ENCODE data around the gene RPL11.
A peak's percentile ranks its signal among the peaks of the same experiment; 100 is the strongest.
"Not testable (repeated sequence)": the region's sequence is repeated elsewhere in the genome, so short reads cannot be mapped to it uniquely, and the experiment has no call there.

RPL11 gene

DNA sequence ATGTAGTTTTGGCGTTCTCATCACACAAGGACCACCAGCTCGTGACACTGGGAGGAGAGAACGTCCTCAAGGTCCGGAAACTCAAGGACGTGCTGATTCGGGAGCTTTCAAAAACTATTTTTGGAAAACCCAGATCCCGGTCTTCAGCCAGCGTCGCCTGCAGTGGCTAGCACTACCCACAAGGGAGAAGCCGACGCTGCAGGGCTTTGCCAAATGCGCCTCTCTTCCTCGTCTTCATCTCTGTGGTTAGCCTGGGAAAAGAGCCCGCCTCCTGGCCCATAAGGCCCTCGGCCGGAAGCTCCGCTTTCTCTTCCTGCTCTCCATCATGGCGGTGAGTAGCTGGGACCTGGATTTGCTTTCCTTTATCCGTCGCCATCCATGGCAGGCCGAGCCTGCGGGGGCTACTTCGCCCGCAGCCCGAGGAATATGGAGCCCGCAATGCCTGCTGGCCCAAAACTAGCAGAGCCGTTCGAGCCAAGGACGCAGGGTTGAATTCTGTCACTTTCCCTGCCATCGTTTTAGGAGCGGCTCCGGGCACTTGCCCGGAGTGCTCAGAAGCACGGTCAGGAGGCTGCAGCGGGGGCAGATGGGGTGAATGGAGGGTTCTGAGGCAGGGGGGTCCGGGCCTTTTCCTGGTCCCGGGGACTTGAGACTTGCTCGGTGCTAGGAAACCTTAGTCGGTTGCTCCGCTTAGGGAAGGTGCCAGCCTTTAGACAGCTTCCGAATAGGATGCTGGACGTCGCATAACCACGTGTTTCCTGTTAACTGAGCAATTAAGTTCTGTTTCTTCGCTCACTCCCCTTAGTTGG, at the start of gene RPL11:
Gene RPL11 (plus strand): TSS at position 308 of the 809 bp plus-strand sequence. CDS start 18 bp downstream, at position 326.
- DNase-seq (ENCODE audit: low read depth in 2 of 2): peak; percentile 89 to 90

DNA sequence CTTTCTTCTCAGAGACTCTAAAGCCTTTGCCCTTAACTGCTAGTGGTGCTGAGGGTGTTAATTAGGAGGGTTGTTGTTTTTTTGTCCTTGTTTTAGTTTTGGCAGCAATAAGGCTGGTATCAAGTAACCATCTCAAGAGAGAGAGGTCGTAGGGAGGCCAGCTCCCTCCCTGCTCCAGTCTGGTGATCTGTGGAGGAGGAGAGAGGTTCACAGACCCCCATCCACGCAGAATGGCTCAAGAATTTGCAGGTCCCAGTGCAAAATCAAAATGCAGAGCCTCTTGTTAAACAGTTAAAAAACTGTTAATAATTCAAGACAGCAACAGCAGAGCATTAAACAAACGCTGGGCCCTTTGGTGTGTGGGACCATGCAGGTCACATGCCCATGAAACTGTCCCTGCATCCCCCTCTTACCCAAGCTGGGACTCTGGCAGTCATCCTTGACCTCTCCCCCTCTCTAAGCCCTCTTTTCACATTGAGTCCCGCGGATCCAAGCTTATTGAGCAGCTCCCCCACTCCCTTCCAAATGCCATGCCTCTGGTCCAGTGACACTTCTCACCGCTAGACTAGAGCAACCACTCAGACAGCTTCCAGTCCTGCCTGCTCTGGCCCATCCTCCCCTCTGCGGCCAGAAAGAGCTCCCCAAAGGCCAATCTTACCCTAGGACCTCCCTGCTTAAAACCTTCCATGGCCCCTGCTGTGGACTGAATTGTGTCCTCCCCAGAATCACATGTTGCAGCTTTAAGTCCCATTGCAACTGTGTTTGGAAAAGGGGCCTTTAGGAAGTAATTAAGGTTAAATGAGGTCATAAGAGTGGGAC, 47.7 kb upstream of the RPL11 start:
- no peak for DNase-seq (ENCODE audit: low read depth in 2 of 2)

DNA sequence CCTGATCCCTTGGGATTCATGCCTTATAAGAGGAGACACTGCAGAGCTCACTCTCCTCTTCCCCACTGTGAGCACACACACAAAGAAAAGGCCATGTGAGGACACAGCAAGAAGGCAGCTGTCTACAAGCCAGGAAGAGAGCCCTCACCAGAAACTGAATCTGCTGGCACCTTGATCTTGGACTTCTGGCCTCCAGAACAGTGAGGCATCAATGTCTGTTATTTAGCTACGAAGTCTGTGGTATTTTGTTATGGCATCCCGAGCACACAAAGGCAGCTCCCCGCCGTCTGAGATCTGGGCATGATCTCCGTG, 47.1 kb upstream of the RPL11 start:
- DNase-seq (ENCODE audit: low read depth in 2 of 2): no peak

DNA sequence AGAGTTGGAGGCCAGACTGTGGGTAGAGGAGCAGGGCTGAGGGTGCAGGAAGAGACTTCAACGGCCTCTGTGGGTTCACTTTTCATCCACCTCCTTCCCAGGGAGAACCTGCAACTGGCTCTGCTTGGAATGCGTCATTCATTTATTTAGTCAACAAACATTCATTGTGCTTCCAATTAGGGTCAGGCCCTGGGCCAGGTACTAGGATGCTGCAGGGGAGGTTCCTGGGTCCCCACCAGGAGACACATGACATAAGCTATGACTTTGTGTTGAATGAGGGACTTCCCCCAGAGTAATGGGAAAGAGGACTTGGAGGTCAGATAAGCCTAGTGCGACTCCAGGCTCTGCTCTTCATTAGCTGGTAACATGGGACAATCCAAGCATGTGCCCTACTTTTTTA, 46.3 kb upstream of the RPL11 start:
- DNase-seq (ENCODE audit: low read depth in 2 of 2): no peak

DNA sequence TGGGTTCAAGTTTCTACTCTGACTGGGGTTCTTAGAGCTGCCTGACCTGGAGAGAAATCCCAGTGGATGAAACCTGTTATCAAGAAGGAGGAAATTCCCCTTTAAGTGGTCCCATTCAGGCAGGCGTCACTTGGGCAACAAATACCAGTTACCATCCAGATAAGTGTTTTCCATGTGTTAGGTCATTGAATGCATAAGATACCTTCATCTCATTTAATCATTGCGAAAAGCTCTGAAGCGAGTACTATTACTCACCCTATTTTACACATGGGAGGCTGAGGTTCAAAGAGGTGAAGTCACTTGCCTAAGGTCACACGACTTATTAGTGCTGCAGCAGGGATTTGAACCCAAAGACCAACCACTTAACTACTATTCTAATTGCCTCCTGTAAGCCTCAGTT, 45.5 kb upstream of the RPL11 start:
- no peak for DNase-seq (ENCODE audit: low read depth in 2 of 2)

DNA sequence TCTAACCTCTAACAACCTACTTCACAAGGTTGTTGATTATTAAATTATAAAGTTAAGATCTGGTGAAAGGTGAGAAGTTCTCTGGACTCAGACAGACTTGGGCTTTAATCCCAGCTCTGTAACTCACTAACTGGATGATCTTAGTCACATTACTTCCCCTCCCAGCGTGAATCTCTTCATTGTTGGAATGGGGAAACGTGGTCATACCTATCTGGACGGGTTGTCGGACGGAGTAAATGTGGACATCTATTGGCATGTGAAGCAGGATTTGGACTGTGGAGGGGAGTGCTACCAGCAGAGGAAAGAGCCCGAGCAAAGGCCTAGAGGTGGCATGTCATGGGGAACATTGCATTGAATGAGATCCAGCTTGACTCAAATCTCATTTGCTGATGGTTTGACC, 45.1 kb upstream of the RPL11 start:
- DNase-seq (ENCODE audit: low read depth in 2 of 2): no peak

DNA sequence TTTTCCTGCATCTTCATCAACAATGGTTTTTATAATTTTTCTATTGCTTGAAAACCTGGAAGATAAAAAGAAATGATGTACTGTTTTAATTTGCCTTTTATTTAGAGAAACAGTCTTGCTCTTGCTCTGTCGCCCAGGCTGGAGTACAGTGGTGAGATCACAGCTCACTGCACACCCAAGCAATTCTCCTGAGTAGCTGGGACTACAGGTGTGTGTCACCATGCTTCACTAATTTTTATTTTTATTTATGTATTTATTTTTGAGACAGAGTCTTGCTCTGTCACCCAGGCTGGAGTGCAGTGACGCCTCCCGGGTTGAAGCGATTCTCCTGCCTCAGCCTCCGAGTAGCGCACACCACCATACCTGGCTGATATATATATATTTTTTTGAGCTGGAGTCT, 43.0 kb upstream of the RPL11 start:
- DNase-seq (ENCODE audit: low read depth in 2 of 2): no peak

DNA sequence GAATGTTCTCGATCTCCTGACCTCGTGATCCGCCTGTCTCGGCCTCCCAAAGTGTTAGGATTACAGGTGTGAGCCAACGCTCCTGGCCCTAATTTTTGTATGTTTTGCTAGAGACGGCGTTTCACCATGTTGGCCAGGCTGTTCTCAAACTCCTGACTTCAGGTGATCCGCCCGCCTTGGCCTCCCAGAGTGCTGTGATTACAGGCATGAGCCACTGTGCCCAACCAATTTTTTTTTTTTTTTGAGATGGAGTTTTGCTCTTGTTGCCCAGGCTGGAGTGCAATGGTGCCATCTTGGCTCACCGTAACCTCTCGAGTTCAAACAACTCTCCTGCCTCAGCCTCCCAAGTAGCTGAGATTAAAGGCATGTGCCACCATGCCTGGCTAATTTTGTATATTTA, 42.4 kb upstream of the RPL11 start:
- not testable (repeated sequence) for DNase-seq (ENCODE audit: low read depth in 2 of 2)

DNA sequence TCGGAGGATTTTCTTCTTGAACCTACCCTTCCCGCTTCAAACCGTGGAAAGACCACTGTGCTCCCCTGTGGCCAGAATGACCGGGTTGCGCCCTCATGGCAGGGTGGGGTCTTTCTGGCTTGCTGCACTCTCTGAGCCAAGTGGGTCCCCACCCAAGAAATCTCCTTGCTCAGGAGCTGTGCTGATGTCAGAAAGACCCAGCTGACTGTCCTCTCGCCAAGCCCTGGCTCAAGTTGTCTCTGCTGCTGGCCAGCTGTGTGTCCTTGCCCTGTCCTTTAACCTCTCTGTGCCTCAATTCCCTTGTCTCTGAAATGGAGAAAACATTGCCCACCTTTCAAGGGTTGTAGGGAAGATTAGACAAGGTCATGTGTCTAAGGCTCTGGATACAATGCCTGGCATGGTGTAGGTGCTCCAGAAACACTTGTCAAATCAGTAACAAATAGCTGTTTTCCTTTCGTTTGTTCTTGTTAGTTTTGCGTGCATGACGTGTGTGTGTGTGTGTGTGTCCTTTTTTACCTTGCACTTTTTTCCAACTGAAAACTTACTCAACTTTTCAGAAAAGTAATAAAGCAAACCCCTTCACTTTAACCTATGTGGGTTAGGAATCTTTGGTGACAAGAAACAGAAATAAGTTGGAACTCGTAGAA, 41.1 kb upstream of the RPL11 start:
- no peak for DNase-seq (ENCODE audit: low read depth in 2 of 2)

DNA sequence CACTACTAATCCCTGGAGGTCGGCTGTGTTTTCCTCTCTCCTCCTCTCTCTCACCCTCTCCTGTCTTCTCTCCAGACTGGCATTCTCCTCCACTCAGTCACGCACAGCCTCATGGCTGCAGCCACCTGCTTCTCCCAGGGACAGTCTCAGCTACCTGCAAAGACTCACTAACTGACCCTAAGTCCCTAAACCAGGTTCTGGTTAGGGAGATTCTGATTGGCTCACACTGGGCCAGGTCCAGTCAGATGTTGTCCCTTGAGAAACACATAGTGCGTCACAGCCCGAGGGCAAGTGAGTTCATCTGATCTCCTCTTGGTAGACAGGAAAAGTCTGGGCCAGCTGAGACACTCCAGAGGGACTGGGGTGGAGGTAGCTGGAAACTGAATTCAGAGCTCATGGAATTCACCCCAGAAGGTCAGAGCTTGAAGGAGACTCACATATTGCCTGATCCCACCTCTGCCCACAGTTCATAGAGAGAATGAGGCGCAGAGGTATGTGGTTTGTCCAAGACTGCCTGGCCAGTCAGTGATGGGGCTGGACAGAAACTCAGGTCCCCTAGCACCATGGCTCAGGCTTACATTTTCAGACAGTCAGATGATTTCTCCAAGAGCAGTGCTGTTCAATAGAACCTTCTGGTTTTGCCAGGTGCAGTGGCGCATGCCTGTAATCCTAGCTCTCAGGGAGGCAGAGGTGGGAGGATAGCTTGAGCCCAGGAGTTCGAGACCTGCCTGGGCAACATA, 40.4 kb upstream of the RPL11 start:
- DNase-seq (ENCODE audit: low read depth in 2 of 2): no peak

DNA sequence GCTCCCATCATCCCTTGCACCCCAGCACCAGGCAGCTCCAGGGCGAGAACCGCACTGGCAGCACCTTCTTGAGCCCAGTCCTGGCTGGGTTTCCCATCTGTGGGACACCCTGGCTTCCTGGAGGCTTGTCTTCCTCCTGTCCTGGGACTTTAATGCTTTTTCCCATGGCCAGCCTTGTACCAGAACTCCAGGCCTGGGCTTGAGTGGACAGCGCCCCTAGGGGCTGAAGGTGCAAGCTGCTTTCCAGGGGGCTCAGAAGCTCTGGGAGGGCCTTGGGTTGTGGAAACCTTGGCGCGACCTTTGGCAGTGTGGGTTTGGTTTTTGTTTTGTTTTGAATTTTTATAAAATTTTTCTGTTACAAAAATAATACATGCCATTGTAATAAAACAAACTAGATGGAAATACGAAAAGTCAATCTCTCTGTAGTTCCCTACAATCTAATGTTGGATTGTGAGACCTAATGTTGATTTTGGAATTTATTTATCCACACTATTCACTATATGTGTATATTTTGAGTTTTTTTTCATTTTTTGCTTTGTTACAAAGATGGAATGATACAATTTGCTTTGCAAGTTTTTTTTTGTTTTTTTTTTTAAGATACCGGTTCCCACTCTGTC, 33.8 kb upstream of the RPL11 start:
- no peak for DNase-seq (ENCODE audit: low read depth in 2 of 2)

DNA sequence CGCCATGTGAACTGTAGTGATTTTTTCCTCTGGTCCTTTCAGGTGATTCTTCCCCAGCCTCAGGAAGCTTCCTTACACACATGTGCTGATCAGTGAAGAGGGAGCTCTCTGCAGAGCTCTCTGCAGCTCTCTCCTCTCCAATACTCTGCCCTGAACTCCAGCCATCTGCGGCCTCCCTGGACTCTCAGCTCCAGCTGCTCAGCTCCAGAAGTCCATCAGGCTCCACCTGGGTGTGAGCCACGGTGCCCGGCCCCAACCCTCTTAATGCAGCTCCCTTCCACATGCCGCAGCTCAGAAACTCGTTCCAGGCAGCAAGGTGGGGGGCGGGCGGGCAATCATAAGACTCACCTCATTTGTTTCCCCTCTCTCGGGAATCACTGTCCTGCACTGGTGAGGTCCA, 30.9 kb upstream of the RPL11 start:
- no peak for DNase-seq (ENCODE audit: low read depth in 2 of 2)

DNA sequence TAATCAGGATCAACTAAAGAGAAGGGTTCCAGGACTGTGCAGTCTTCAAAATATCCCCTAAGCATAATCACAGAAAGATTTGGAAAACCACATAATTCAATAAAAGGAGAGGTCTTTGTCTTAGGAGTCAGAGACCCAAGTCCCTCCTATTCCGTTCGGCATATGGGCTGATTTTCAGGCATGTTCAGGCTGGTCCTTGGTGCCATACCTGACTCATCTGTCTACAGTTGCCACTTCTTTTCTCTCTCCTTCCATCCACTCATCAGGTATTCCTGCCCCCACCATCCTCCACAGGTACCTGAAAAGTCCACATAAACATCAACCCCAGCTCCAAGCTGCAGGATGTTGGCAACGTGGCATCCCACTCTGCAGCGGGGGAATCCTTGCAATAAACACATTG, 29.7 kb upstream of the RPL11 start:
- DNase-seq (ENCODE audit: low read depth in 2 of 2): no peak

DNA sequence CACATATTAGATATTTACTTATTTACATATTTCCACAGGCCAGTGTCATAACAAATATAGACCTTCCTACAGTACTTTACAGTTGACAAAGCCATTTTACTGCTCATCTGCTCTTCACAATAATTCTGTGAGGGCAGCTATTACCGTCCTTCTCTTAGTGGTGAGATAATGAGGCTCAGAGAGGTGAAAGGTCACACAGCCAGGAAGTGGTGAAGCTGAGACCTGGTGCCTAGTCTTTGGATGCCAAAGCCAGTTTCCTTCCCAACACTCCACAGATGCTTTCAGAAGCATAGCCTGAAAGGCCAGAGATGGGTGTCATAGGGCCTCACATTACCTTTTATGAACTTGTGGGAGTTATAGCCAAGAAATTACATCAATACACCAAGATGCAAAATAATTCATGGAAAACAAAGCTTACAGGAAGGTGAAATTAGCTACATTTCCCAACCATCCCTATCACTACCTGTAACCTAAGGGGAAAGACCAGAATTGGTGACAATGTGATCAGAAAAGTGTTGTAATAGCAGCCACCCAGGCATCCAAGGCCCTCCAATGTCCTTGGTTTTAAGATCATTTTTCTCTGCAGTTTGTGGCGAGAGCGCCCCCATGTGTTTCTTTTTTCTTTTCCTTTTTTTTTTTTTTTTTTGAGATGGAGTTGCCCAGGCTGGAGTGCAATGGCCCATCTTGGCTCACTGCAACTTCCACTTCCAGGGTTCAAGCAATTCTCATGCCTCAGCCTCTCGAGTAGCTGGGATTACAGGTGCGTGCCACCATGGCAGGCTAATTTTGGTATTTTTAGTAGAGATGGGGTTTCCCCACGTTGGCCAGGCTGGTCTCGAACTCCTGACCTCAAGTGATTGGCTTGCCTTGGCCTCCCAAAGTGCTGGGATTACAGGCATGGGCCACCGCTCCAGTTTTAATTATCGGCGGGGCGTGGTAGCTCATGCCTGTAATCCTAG, 26.5 kb upstream of the RPL11 start:
- DNase-seq (ENCODE audit: low read depth in 2 of 2): no peak

DNA sequence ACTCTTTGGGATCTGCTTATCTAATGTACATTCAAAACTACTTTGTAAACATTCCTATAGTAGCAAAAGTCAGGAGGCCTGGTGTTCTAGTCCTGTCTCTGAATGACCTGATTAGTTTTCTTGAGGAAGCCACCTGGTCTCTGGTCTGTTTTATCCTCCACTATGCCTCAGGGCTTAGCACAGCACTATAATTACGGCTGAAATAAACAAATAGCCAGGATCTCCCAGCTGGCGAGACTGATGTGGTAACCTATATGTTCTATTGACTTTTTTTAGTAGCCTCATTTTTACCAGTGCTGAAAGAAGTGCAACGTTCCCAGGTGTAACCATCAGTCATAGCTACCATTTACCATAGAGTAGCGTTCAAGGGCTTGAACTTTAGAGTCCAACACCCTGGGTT, 24.2 kb upstream of the RPL11 start:
- DNase-seq (ENCODE audit: low read depth in 2 of 2): no peak

DNA sequence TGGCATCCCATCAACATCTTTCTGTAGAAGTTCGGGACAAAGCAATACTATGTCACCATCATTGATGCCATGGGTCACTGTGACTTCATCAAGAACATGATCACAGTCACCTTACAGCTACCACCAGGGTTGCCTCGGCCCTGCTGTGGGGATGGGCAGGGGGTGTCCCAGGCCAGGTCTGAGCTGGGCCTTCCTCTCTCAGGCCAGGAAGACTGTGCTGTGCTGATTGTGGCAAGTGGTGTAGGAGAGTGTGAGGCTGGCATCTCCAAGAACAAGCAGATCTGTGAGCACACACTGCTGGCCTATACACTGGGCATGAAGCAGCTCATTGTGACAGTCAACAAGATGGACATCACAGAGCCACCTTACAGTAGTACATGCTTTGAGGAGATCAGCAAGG, 20.9 kb upstream of the RPL11 start:
- DNase-seq (ENCODE audit: low read depth in 2 of 2): no peak

DNA sequence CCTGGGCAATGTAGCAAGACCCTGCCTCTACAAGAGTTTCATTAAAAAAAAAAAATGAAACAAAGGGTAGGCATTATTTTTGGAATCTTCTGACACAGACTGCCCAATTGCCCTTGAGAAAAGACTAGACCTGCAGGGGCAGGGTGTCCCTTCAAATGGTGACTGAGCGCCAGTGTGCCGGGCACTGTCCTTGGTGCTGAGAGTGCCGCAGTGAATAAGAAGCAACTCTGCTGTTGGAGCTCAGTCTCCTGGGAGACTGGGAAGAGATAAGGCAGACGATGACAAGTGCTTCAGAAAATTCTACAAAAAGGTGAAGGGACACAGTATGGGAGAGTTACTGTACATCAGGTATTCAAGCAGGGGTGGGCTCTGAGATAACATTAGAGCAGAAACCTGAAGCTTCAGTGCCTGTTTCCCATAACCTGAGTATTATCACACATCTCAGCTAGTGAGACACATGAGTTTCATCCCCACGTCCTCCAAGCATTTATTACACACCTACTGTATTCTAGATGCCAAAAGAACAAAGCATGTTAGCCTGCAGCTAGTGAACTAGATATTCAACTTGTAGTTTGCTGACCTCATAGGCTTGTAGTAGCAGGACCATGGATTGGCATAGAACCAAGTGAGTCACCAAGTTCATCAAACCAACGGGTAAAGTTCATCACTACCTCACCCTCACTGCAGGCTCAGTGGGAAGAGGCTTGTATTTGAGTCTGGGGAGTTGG, 18.4 kb upstream of the RPL11 start:
- DNase-seq (ENCODE audit: low read depth in 2 of 2): no peak

DNA sequence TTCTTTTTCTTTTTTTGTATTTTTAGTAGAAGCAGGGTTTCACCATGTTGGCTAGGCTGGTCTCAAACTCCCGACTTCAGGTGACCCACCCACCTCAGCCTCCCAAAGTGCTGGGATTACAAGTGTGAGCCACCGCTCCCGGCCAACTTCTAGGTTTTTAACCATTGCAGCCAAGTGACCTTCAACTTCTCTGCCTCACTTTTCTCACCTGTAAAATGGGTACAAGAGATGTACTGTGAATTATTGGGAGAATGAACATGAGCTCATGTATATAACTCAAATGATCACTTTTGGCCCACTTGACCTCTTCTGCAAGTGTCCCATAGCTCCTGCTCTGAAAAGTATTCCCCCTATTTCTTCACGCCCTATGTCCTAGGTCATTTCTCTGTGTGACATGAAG, 11.8 kb upstream of the RPL11 start:
- DNase-seq (ENCODE audit: low read depth in 2 of 2): no peak

DNA sequence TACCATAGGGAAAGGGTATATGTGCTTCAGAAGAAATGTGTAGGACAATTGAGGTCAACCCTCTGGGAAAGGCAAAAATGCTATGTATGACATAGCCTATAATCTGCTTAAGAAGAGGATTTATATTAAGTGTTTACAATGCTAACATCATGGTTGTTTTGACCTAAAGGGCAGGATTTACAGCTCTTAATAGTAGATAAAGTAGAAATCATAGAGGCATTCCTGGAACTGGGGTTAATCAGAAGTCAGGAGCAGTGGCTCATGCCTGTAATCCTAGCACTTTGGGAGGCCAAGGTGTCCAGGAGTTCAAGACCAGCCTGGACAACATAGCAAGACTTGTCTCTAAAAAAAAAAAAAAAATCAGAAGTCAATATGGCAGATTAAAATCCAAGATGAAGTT, 8.7 kb upstream of the RPL11 start:
- DNase-seq (ENCODE audit: low read depth in 2 of 2): no peak

DNA sequence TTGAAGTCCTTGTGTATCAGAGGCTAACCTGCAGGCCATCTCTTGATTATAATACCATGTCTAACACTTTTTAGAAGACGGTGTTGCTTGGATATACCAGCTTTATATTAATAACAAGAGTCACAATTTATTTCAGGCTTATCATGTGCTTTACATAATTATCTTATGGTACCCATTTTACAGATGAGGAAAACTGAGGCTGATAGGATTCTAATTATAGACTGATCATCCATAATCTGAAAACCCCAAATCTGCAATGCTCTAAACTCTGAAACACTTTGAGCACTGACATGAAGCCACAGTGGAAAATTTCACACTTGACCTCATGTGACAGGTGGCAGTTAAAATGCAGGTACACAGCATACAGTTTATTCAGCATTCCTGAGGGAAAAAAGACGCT, 7.2 kb upstream of the RPL11 start:
- DNase-seq (ENCODE audit: low read depth in 2 of 2): no peak

Data from fibroblast of skin of left biceps (primary cell).